Stimulated activated CD4-positive, alpha-beta T cell treated with anti-CD3 and anti-CD28 coated beads, Interleukin-4, amount 100 ng/mL, for 1 hour (primary cell): ENCODE data around the gene RMC1.
"Not testable (repeated sequence)": the region's sequence is repeated elsewhere in the genome, so short reads cannot be mapped to it uniquely, and the experiment has no call there.

Experiments
- DNase-seq: peaks from one replicate; pipeline ENCODE4 v3.0.0-alpha.2; 2020

The RMC1 gene

GRCh38 chr18:23567671-23568070 lies 64.4 kb downstream of the RMC1 start:
- DNase-seq = no peak

- no peak for DNase-seq
Measured at GRCh38 chr18:23568281-23569138, 65.2 kb downstream of the RMC1 start.

- no peak for DNase-seq
Measured at GRCh38 chr18:23569299-23570063, 66.2 kb downstream of the RMC1 start.

GRCh38 chr18:23570912-23571504 lies 67.7 kb downstream of the RMC1 start:
- DNase-seq = no peak

- DNase-seq = no peak
Measured at GRCh38 chr18:23572012-23572411, 68.7 kb downstream of the RMC1 start.

GRCh38 chr18:23572570-23572969 lies 69.3 kb downstream of the RMC1 start:
- DNase-seq = no peak

GRCh38 chr18:23573020-23573419 lies 69.7 kb downstream of the RMC1 start:
- no peak for DNase-seq

- no peak for DNase-seq
Measured at GRCh38 chr18:23573626-23574431, 70.5 kb downstream of the RMC1 start.

- no peak for DNase-seq
Measured at GRCh38 chr18:23574611-23575308, 71.4 kb downstream of the RMC1 start.

GRCh38 chr18:23575309-23575651 lies 72.0 kb downstream of the RMC1 start:
- DNase-seq = no peak

- not testable (repeated sequence) for DNase-seq
Measured at GRCh38 chr18:23577521-23577920, 74.2 kb downstream of the RMC1 start.

- DNase-seq = no peak
Measured at GRCh38 chr18:23578067-23578701, 74.9 kb downstream of the RMC1 start.

- no peak for DNase-seq
Measured at GRCh38 chr18:23578891-23579653, 75.8 kb downstream of the RMC1 start.

GRCh38 chr18:23580677-23581367 lies 77.5 kb downstream of the RMC1 start:
- no peak for DNase-seq
